Suprapubic skin (tissue), 4 donors: Measurements from ENCODE around the gene ARMH1. TPM values are rescaled to one million over a fixed set of nuclear protein-coding genes. Genes with fewer than 3 reads are reported as not detected.

Experiments used
- DNase-seq, 2 donors: peaks; one replicate each; pipeline ENCODE4 v3.0.0-alpha.2; 2019; ENCODE audit warnings: low spot score in 2 of 2
- H3K27ac ChIP-seq: fragments of 200-600 bp; sonication (generic); one replicate; pipeline ENCODE4 v1.5.1; 2019
- H3K27me3 ChIP-seq: fragments of 200-600 bp; sonication (generic); one replicate; pipeline ENCODE4 v1.5.1; 2019
- H3K36me3 ChIP-seq: fragments of 200-600 bp; sonication (generic); one replicate; pipeline ENCODE4 v1.5.1; 2019
- H3K4me1 ChIP-seq: fragments of 200-600 bp; sonication (generic); one replicate; pipeline ENCODE4 v1.5.1; 2019
- H3K4me3 ChIP-seq: fragments of 200-600 bp; sonication (generic); one replicate; pipeline ENCODE4 v1.5.1; 2019; ENCODE audit warnings: mild to moderate bottlenecking
- H3K9me3 ChIP-seq: fragments of 200-600 bp; sonication (generic); one replicate; pipeline ENCODE4 v1.5.1; 2019
- CTCF ChIP-seq, 2 donors: fragments of 200-600 bp in 1 of 2; fragments of 450-650 bp in 1 of 2; sonication (generic) in 1 of 2; IDR thresholded peaks; one replicate each; pipeline ENCODE4 v1.5.1; 2016 to 2019; ENCODE audit warnings: antibody characterized with exemption in 2 of 2, mild to moderate bottlenecking in 1 of 2, moderate library complexity in 1 of 2
- EP300 ChIP-seq: sonication (generic); formaldehyde crosslinking; IDR thresholded peaks from one replicate; pipeline ENCODE4 v1.6.1; 2017; ENCODE audit warnings: antibody characterized with exemption
- POLR2A ChIP-seq, 2 donors: fragments of 450-650 bp; IDR thresholded peaks; one replicate each; pipeline ENCODE4 v1.6.1; 2017; ENCODE audit warnings: antibody characterized with exemption in 2 of 2, mild to moderate bottlenecking in 2 of 2, moderate library complexity in 2 of 2
- POLR2AphosphoS5 ChIP-seq, 3 donors: sonication (generic); formaldehyde crosslinking; IDR thresholded peaks; one replicate each; pipeline ENCODE4 v1.6.1; 2017; ENCODE audit warnings: antibody characterized with exemption in 3 of 3
- WGBS: methylation state at CpG from one replicate; pipeline ENCODE4 v1.1.5; 2018; 5-methylcytosine and 5-hydroxymethylcytosine counted together
- total RNA-seq, 4 donors: library from RNA; depleted of rRNA; stranded (reverse); fragments of >200 nt; gene quantifications; one replicate each; pipeline ENCODE4 v1.1.0, GENCODE V29; 2016

Gene ARMH1
- total RNA-seq, 4 donors from 2014 or later: 0.80 to 5.0 (median 1.4) TPM

GRCh38 chr1:44670751-44671640, 3.5 kb upstream of the ARMH1 start:
- H3K27ac ChIP-seq: no peak overlapping the region
- no peaks in the 10 kb centered on the region for H3K9me3 ChIP-seq
- no peaks in the 10 kb centered on the region for H3K27me3 ChIP-seq
- no peak for DNase-seq
- H3K4me1 ChIP-seq: peaks cover 30% of the 10 kb centered on the region
- TF ChIP-seq EP300 (no peak), POLR2AphosphoS5 (IDR thresholded peaks at IDR 0.05) (no peak), CTCF (IDR thresholded peaks at IDR 0.05) (no peak), POLR2A (IDR thresholded peaks at IDR 0.05) (no peak)
- no peak overlapping the region for H3K4me3 ChIP-seq
- 93% methylated on average over 10 of the region's 10 CpGs for WGBS
- no peaks in the 10 kb centered on the region for H3K36me3 ChIP-seq

- H3K36me3 ChIP-seq: no peaks in the 10 kb centered on the region
- WGBS: 74% methylated on average over 13 of the region's 13 CpGs
- peak overlapping the region; percentile 36 for H3K27ac ChIP-seq
- peak overlapping the region; percentile 72 for H3K4me3 ChIP-seq
- TF ChIP-seq EP300 (no peak), POLR2A (IDR thresholded peaks at IDR 0.05) (no peak), CTCF (IDR thresholded peaks at IDR 0.05) (no peak), POLR2AphosphoS5 (IDR thresholded peaks at IDR 0.05) (no peak)
- DNase-seq: no peak
- no peaks in the 10 kb centered on the region for H3K27me3 ChIP-seq
- peaks cover 43% of the 10 kb centered on the region for H3K4me1 ChIP-seq
- no peaks in the 10 kb centered on the region for H3K9me3 ChIP-seq
Observed at GRCh38 chr1:44672254-44672955, 2.1 kb upstream of the ARMH1 start.

GRCh38 chr1:44672961-44673674, 1.4 kb upstream of the ARMH1 start:
- H3K36me3 ChIP-seq: no peaks in the 10 kb centered on the region
- no peaks in the 10 kb centered on the region for H3K27me3 ChIP-seq
- peak overlapping the region; percentile 72 for H3K4me3 ChIP-seq
- DNase-seq: no peak
- H3K9me3 ChIP-seq: no peaks in the 10 kb centered on the region
- 65% methylated on average over 14 of the region's 14 CpGs for WGBS
- TF ChIP-seq CTCF (IDR thresholded peaks at IDR 0.05): no peak
- no peak for TF ChIP-seq POLR2AphosphoS5 (IDR thresholded peaks at IDR 0.05)
- TF ChIP-seq POLR2A (IDR thresholded peaks at IDR 0.05): no peak
- peak overlapping the region; percentile 97 for H3K27ac ChIP-seq
- peaks cover 47% of the 10 kb centered on the region for H3K4me1 ChIP-seq

- H3K27ac ChIP-seq: peak overlapping the region; percentile 97
- H3K4me3 ChIP-seq: peak overlapping the region; percentile 72
- no peaks in the 10 kb centered on the region for H3K27me3 ChIP-seq
- TF ChIP-seq CTCF (IDR thresholded peaks at IDR 0.05) (no peak), POLR2A (IDR thresholded peaks at IDR 0.05) (no peak), EP300 (no peak), POLR2AphosphoS5 (IDR thresholded peaks at IDR 0.05) (no peak)
- no peaks in the 10 kb centered on the region for H3K36me3 ChIP-seq
- peaks cover 47% of the 10 kb centered on the region for H3K4me1 ChIP-seq
- H3K9me3 ChIP-seq: no peaks in the 10 kb centered on the region
- no peak for DNase-seq
- WGBS: under 1% methylated on average over 16 of the region's 16 CpGs
Observed at GRCh38 chr1:44673675-44674112, 820 bp upstream of the ARMH1 start.
